ENCODE results near the gene NME7.
"Not testable (repeated sequence)": the region's sequence is repeated elsewhere in the genome, so short reads cannot be mapped to it uniquely, and the experiment has no call there.

NME7 gene

GRCh38 chr1:169367686-169368405, at the start of gene NME7, which contains the start of gene BLZF1:
Gene NME7 (minus strand): TSS chr1:169367797. CDS start chr1:169367710, 87 bp downstream.
Gene BLZF1 (plus strand): TSS chr1:169368195. CDS start chr1:169369523, 1,328 bp downstream.
- peak; percentile 79 for DNase-seq (ENCODE audit: low spot score)
- in situ Hi-C loops (cut with MboI; ENCODE audit: low pct_unique_long_range_greater_than_20kb, low sequenced_read_pairs, unreplicated experiment): no loop called here

GRCh38 chr1:169414952-169415351, 47.4 kb upstream of the NME7 start:
- in situ Hi-C loops (cut with MboI; ENCODE audit: low pct_unique_long_range_greater_than_20kb, low sequenced_read_pairs, unreplicated experiment): no loop called here
- TF ChIP-seq CTCF (IDR thresholded peaks at IDR 0.05; ENCODE audit: extremely low read depth, insufficient read depth, missing control alignments): no peak
- no peak for DNase-seq (ENCODE audit: low spot score)

More at GRCh38 chr1:169367686-169368405, at the start of gene NME7, which contains the start of gene BLZF1:
- no peak for TF ChIP-seq CTCF (IDR thresholded peaks at IDR 0.05; ENCODE audit: extremely low read depth, insufficient read depth, missing control alignments)

- DNase-seq (ENCODE audit: low spot score); in situ Hi-C loops (cut with MboI; ENCODE audit: low pct_unique_long_range_greater_than_20kb, low sequenced_read_pairs, unreplicated experiment): not testable (repeated sequence)
Observed at GRCh38 chr1:169408340-169408739, 40.7 kb upstream of the NME7 start.

- DNase-seq (ENCODE audit: low spot score): not testable (repeated sequence)
Observed at GRCh38 chr1:169402578-169402977, 35.0 kb upstream of the NME7 start.

GRCh38 chr1:169395955-169396354, 28.4 kb upstream of the NME7 start:
- no peak for DNase-seq (ENCODE audit: low spot score)
- in situ Hi-C loops (cut with MboI; ENCODE audit: low pct_unique_long_range_greater_than_20kb, low sequenced_read_pairs, unreplicated experiment): no loop called here
- no peak for TF ChIP-seq CTCF (IDR thresholded peaks at IDR 0.05; ENCODE audit: extremely low read depth, insufficient read depth, missing control alignments)

More at GRCh38 chr1:169402578-169402977, 35.0 kb upstream of the NME7 start:
- in situ Hi-C loops (cut with MboI; ENCODE audit: low pct_unique_long_range_greater_than_20kb, low sequenced_read_pairs, unreplicated experiment): not testable (repeated sequence)

GRCh38 chr1:169392406-169392805, 24.8 kb upstream of the NME7 start:
- in situ Hi-C loops (cut with MboI; ENCODE audit: low pct_unique_long_range_greater_than_20kb, low sequenced_read_pairs, unreplicated experiment): no loop called here
- DNase-seq (ENCODE audit: low spot score): no peak
- TF ChIP-seq CTCF (IDR thresholded peaks at IDR 0.05; ENCODE audit: extremely low read depth, insufficient read depth, missing control alignments): no peak

- in situ Hi-C loops (cut with MboI; ENCODE audit: low pct_unique_long_range_greater_than_20kb, low sequenced_read_pairs, unreplicated experiment): no loop called here
- DNase-seq (ENCODE audit: low spot score): peak; percentile 18
- no peak for TF ChIP-seq CTCF (IDR thresholded peaks at IDR 0.05; ENCODE audit: extremely low read depth, insufficient read depth, missing control alignments)
Observed at GRCh38 chr1:169390303-169390702, 22.7 kb upstream of the NME7 start.
